Caki2 (cell line): ENCODE data around the gene LILRB3. TPM values are rescaled to one million over a fixed set of nuclear protein-coding genes. Genes with fewer than 3 reads are reported as not detected.
"Not testable (repeated sequence)": the region's sequence is repeated elsewhere in the genome, so short reads cannot be mapped to it uniquely, and the experiment has no call there.

Experiments used
- DNase-seq: peaks from one replicate; pipeline ENCODE4 v3.0.0-alpha.2; 2015; ENCODE audit warnings: low read depth
- in situ Hi-C: cut with HindIII; loops from 2 replicates; pipeline ENCODE4 v1.10.0; 2016; ENCODE audit warnings: low sequenced_read_pairs, low pct_unique_long_range_greater_than_20kb, mixed read lengths
- total RNA-seq: library from RNA; depleted of rRNA; stranded (reverse); fragments of >200 nt; shearing (Covaris generic); gene quantifications from 2 replicates; pipeline ENCODE4 v1.2.3, GENCODE V29; 2014; ENCODE audit warnings: low replicate concordance; rRNA removed

LILRB3 gene
- total RNA-seq, 1 experiment from 2014 or later = not detected

- in situ Hi-C loops = no loop called here
- no peak for DNase-seq
Observed at GRCh38 chr19:54180691-54181091, 42.1 kb downstream of the LILRB3 start.

- DNase-seq = peak; percentile 80
- in situ Hi-C loops = no loop called here
Observed at GRCh38 chr19:54179921-54180461, 42.8 kb downstream of the LILRB3 start.

GRCh38 chr19:54179262-54179852, 43.5 kb downstream of the LILRB3 start:
- no peak for DNase-seq
- in situ Hi-C loops = no loop called here

GRCh38 chr19:54178581-54179261, 44.1 kb downstream of the LILRB3 start:
- in situ Hi-C loops = no loop called here
- no peak for DNase-seq

GRCh38 chr19:54173951-54174834, 48.6 kb downstream of the LILRB3 start:
- in situ Hi-C loops = no loop called here
- DNase-seq = no peak

- DNase-seq = no peak
- in situ Hi-C loops = no loop called here
Observed at GRCh38 chr19:54173359-54173699, 49.5 kb downstream of the LILRB3 start.

- DNase-seq = no peak
- in situ Hi-C loops = no loop called here
Observed at GRCh38 chr19:54172471-54173358, 50.1 kb downstream of the LILRB3 start, which contains the start of gene TMC4. TSS of gene TMC4 (minus strand) at chr19:54173160. CDS start at chr19:54173117, 43 bp downstream.

GRCh38 chr19:54171736-54172431, 50.9 kb downstream of the LILRB3 start:
- in situ Hi-C loops, DNase-seq: not testable (repeated sequence)

- in situ Hi-C loops = no loop called here
Observed at GRCh38 chr19:54169149-54169740, 53.6 kb downstream of the LILRB3 start.

GRCh38 chr19:54168174-54168917, 54.5 kb downstream of the LILRB3 start:
- peak; percentile 82 for DNase-seq
- in situ Hi-C loops = no loop called here

More at GRCh38 chr19:54169149-54169740, 53.6 kb downstream of the LILRB3 start:
- no peak for DNase-seq

Other genes starting within 250 kb of the LILRB3 start
- not detected in 2 replicates for gene CACNG6, start 231.4 kb downstream of the LILRB3 start, total RNA-seq
- gene VSTM1, start 159.1 kb downstream of the LILRB3 start, total RNA-seq = 6.0 TPM in 1 of 2 replicates, not detected in the other
- not detected in 2 replicates for gene TARM1, start 141.6 kb downstream of the LILRB3 start, total RNA-seq
- gene OSCAR, start 122.2 kb downstream of the LILRB3 start, total RNA-seq = not detected in 2 replicates
- 27.2 and 50.8 TPM in 2 replicates for gene NDUFA3, start 120.2 kb downstream of the LILRB3 start, total RNA-seq
- 19.9 and 30.5 TPM in 2 replicates for gene TFPT, start 107.3 kb downstream of the LILRB3 start, total RNA-seq
- gene PRPF31, start 107.3 kb downstream of the LILRB3 start, total RNA-seq = 109 and 128 TPM in 2 replicates
- 3.3 and 18.4 TPM in 2 replicates for gene CNOT3, start 85.2 kb downstream of the LILRB3 start, total RNA-seq
- 9.3 and 16.9 TPM in 2 replicates for gene LENG1, start 63.3 kb downstream of the LILRB3 start, total RNA-seq
- not detected in 2 replicates for gene TMC4, start 49.8 kb downstream of the LILRB3 start, total RNA-seq
- 40.1 and 108 TPM in 2 replicates for gene MBOAT7, start 33.4 kb downstream of the LILRB3 start, total RNA-seq
- gene TSEN34, start 31.7 kb downstream of the LILRB3 start, total RNA-seq = 214 and 219 TPM in 2 replicates
- 2,272 and 2,379 TPM in 2 replicates for gene RPS9, start 22.1 kb downstream of the LILRB3 start, total RNA-seq
- not detected in 2 replicates for gene LILRA6, start 19.8 kb upstream of the LILRB3 start, total RNA-seq
- not detected in 2 replicates for gene LILRB5, start 34.3 kb upstream of the LILRB3 start, total RNA-seq
- gene LILRB2, start 58.1 kb upstream of the LILRB3 start, total RNA-seq = not detected in 2 replicates
- not detected in 2 replicates for gene LILRA5, start 90.2 kb upstream of the LILRB3 start, total RNA-seq
- not detected in 2 replicates for gene LILRA4, start 116.2 kb upstream of the LILRB3 start, total RNA-seq
- gene LAIR1, start 141.9 kb upstream of the LILRB3 start, total RNA-seq = not detected in 2 replicates
- not detected in 2 replicates for gene TTYH1, start 192.5 kb upstream of the LILRB3 start, total RNA-seq
- 3.6 and 12.0 TPM in 2 replicates for gene LENG8, start 226.2 kb upstream of the LILRB3 start, total RNA-seq
- gene LENG9, start 240.8 kb upstream of the LILRB3 start, total RNA-seq = 6.0 and 8.6 TPM in 2 replicates